ENCODE measurements around the gene B3GLCT. TPM values are rescaled to one million over a fixed set of nuclear protein-coding genes. Genes with fewer than 3 reads are reported as not detected.

B3GLCT gene
- total RNA-seq, 1 donor from 2014 or later: 11.2 TPM

GRCh38 chr13:31168166-31168565, 31.6 kb upstream of the B3GLCT start:
- Mint-ChIP-seq H3K9me3 (ENCODE audit: unreplicated experiment) (no peaks in the 10 kb centered on the region), H3K36me3 (ENCODE audit: low read depth, unreplicated experiment) (no peaks in the 10 kb centered on the region), H3K27me3 (ENCODE audit: low read depth, unreplicated experiment) (no peaks in the 10 kb centered on the region), H3K27ac (ENCODE audit: unreplicated experiment) (no peak overlapping the region), H3K4me1 (ENCODE audit: low read depth, unreplicated experiment) (peaks cover 25% of the 10 kb centered on the region), H3K4me3 (ENCODE audit: unreplicated experiment) (no peak overlapping the region)
- no peak overlapping the region for H2AFZ ChIP-seq (ENCODE audit: low read depth, low read length)
- no peaks in the 10 kb centered on the region for H4K20me1 ChIP-seq (ENCODE audit: insufficient read depth, low read length)
- FAIRE-seq (no peak), DNase-seq (ENCODE audit: low read depth) (no peak)
- no peaks in the 10 kb centered on the region for H3K36me3 ChIP-seq (ENCODE audit: insufficient read depth, low read length)
- no peaks in the 10 kb centered on the region for H3K9me3 ChIP-seq (ENCODE audit: insufficient read depth, low read depth, low read length)
- no peak overlapping the region for H3K9ac ChIP-seq (ENCODE audit: low read length)
- no peaks in the 10 kb centered on the region for H3K27me3 ChIP-seq (ENCODE audit: insufficient read depth, low read length)
- H3K4me2 ChIP-seq (ENCODE audit: low read length): no peak overlapping the region
- TF ChIP-seq, protein P1, sequence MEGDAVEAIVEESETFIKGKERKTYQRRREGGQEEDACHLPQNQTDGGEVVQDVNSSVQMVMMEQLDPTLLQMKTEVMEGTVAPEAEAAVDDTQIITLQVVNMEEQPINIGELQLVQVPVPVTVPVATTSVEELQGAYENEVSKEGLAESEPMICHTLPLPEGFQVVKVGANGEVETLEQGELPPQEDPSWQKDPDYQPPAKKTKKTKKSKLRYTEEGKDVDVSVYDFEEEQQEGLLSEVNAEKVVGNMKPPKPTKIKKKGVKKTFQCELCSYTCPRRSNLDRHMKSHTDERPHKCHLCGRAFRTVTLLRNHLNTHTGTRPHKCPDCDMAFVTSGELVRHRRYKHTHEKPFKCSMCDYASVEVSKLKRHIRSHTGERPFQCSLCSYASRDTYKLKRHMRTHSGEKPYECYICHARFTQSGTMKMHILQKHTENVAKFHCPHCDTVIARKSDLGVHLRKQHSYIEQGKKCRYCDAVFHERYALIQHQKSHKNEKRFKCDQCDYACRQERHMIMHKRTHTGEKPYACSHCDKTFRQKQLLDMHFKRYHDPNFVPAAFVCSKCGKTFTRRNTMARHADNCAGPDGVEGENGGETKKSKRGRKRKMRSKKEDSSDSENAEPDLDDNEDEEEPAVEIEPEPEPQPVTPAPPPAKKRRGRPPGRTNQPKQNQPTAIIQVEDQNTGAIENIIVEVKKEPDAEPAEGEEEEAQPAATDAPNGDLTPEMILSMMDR (IDR thresholded peaks at IDR 0.05; ENCODE audit: insufficient read depth, low read depth, low read length): no peak
- TF ChIP-seq EZH2 (IDR thresholded peaks at IDR 0.05; ENCODE audit: insufficient read depth, low read length): no peak
- no peak overlapping the region for H3K27ac ChIP-seq (ENCODE audit: low read depth, low read length)
- no peak overlapping the region for H3K4me3 ChIP-seq (ENCODE audit: insufficient read depth, low read depth, low read length)
- peaks cover 11% of the 10 kb centered on the region for H3K4me1 ChIP-seq (ENCODE audit: insufficient read depth, low read length)
- H3K79me2 ChIP-seq (ENCODE audit: insufficient read depth, low read length): no peaks in the 10 kb centered on the region

DNA sequence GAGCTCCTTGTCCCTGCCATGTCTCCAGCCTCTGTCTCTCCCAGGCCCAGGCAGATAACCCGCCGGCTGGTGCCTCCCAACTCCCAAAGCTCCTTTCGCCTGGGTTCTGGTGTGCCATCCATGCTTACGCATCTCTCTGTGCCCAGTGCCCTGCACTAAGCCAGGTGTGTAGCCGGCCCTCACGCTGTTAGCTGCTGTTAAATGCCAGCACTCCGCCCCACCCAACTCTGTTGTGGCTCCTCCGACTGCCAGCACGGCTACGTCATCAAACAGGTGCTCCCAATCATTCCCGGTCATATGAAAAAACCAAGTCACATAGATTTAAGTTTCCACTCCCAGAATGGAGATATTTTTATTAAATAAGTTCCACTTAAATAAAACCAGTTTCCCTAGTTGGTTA, 31.0 kb upstream of the B3GLCT start:
- Mint-ChIP-seq H3K36me3 (ENCODE audit: low read depth, unreplicated experiment) (no peaks in the 10 kb centered on the region), H3K4me3 (ENCODE audit: unreplicated experiment) (no peak overlapping the region), H3K27ac (ENCODE audit: unreplicated experiment) (no peak overlapping the region), H3K27me3 (ENCODE audit: low read depth, unreplicated experiment) (no peaks in the 10 kb centered on the region), H3K4me1 (ENCODE audit: low read depth, unreplicated experiment) (peaks cover 29% of the 10 kb centered on the region), H3K9me3 (ENCODE audit: unreplicated experiment) (no peaks in the 10 kb centered on the region)
- Histone ChIP-seq H3K27me3 (ENCODE audit: insufficient read depth, low read length) (no peaks in the 10 kb centered on the region), H3K36me3 (ENCODE audit: insufficient read depth, low read length) (no peaks in the 10 kb centered on the region), H3K4me1 (ENCODE audit: insufficient read depth, low read length) (peaks cover 12% of the 10 kb centered on the region), H3K27ac (ENCODE audit: low read depth, low read length) (no peak overlapping the region), H3K4me2 (ENCODE audit: low read length) (no peak overlapping the region), H3K79me2 (ENCODE audit: insufficient read depth, low read length) (no peaks in the 10 kb centered on the region), H3K9ac (ENCODE audit: low read length) (no peak overlapping the region), H2AFZ (ENCODE audit: low read depth, low read length) (no peak overlapping the region), H3K9me3 (ENCODE audit: insufficient read depth, low read depth, low read length) (no peaks in the 10 kb centered on the region), H3K4me3 (ENCODE audit: insufficient read depth, low read depth, low read length) (no peak overlapping the region), H4K20me1 (ENCODE audit: insufficient read depth, low read length) (no peaks in the 10 kb centered on the region)
- DNase-seq (ENCODE audit: low read depth): no peak
- no peak for FAIRE-seq
- no peak for TF ChIP-seq EZH2 (IDR thresholded peaks at IDR 0.05; ENCODE audit: insufficient read depth, low read length)
- TF ChIP-seq, protein P1 (IDR thresholded peaks at IDR 0.05; ENCODE audit: insufficient read depth, low read depth, low read length): no peak

DNA sequence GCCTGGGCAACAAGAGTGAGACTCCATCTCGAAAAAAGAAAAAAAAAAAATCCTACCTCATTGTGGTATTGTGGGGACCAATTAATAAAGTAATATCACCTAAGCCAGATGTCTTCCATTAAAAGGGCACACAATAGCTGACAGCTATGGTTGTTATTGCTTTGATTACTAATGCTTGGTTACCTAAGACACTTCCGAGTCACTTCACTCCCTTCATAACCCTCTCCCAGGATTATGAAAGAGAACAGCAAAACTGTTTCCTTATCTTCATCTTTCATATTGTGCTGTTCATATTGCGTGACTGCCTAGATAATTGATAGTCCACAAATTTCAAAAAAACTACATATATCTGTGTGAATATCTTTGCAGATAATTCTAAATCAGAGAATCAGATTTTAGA, 27.8 kb upstream of the B3GLCT start:
- H3K9me3 Mint-ChIP-seq (ENCODE audit: unreplicated experiment): no peaks in the 10 kb centered on the region
- no peaks in the 10 kb centered on the region for H3K27me3 Mint-ChIP-seq (ENCODE audit: low read depth, unreplicated experiment)
- Histone ChIP-seq H4K20me1 (ENCODE audit: insufficient read depth, low read length) (no peaks in the 10 kb centered on the region), H3K36me3 (ENCODE audit: insufficient read depth, low read length) (no peaks in the 10 kb centered on the region), H3K4me3 (ENCODE audit: insufficient read depth, low read depth, low read length) (no peak overlapping the region), H3K9ac (ENCODE audit: low read length) (no peak overlapping the region), H3K4me1 (ENCODE audit: insufficient read depth, low read length) (peaks cover 12% of the 10 kb centered on the region), H3K4me2 (ENCODE audit: low read length) (peak overlapping the region; percentile 35), H3K9me3 (ENCODE audit: insufficient read depth, low read depth, low read length) (no peaks in the 10 kb centered on the region), H3K27ac (ENCODE audit: low read depth, low read length) (peak overlapping the region; percentile 52), H2AFZ (ENCODE audit: low read depth, low read length) (no peak overlapping the region), H3K79me2 (ENCODE audit: insufficient read depth, low read length) (no peaks in the 10 kb centered on the region), H3K27me3 (ENCODE audit: insufficient read depth, low read length) (no peaks in the 10 kb centered on the region)
- H3K27ac Mint-ChIP-seq (ENCODE audit: unreplicated experiment): peak overlapping the region; percentile 85
- no peak for FAIRE-seq
- peaks cover 32% of the 10 kb centered on the region for H3K4me1 Mint-ChIP-seq (ENCODE audit: low read depth, unreplicated experiment)
- H3K36me3 Mint-ChIP-seq (ENCODE audit: low read depth, unreplicated experiment): no peaks in the 10 kb centered on the region
- TF ChIP-seq, protein P1 (IDR thresholded peaks at IDR 0.05; ENCODE audit: insufficient read depth, low read depth, low read length): no peak
- no peak for TF ChIP-seq EZH2 (IDR thresholded peaks at IDR 0.05; ENCODE audit: insufficient read depth, low read length)
- H3K4me3 Mint-ChIP-seq (ENCODE audit: unreplicated experiment): no peak overlapping the region
- DNase-seq (ENCODE audit: low read depth): peak; percentile 55

All from astrocyte (in vitro differentiated cells and primary cell).